Transverse colon (tissue), 4 donors: ENCODE results near the gene CILP2. TPM values are rescaled to one million over a fixed set of nuclear protein-coding genes. Genes with fewer than 3 reads are reported as not detected.

Source experiments
- DNase-seq: peaks from one replicate; pipeline ENCODE4 v3.0.0-alpha.2; 2019
- H3K27ac ChIP-seq, 4 donors: fragments of 200-600 bp; sonication (generic); 2 replicates each; pipeline ENCODE4 v1.5.1; 2016 to 2018; ENCODE audit warnings: inconsistent platforms in 4 of 4
- H3K27me3 ChIP-seq: fragments of 200-600 bp; sonication (generic); 2 replicates; pipeline ENCODE4 v1.5.1; 2017; ENCODE audit warnings: inconsistent platforms
- H3K36me3 ChIP-seq, 4 donors: fragments of 200-600 bp; sonication (generic); 2 replicates each; pipeline ENCODE4 v1.5.1; 2017 to 2019; ENCODE audit warnings: inconsistent platforms in 4 of 4
- H3K4me1 ChIP-seq, 4 donors: fragments of 200-600 bp; sonication (generic); 2 replicates each; pipeline ENCODE4 v1.5.1; 2017 to 2020; ENCODE audit warnings: inconsistent platforms in 4 of 4
- H3K4me3 ChIP-seq, 4 donors: fragments of 200-600 bp; sonication (generic); 1 replicate in 1 of 4; 2 replicates in 3 of 4; pipeline versions ENCODE4 v1.5.1 to v1.6.1; 2017 to 2019; ENCODE audit warnings: inconsistent platforms in 4 of 4
- H3K9me3 ChIP-seq, 2 donors: fragments of 200-600 bp; sonication (generic); 2 replicates each; pipeline ENCODE4 v1.5.1; 2017 to 2019; ENCODE audit warnings: inconsistent platforms in 2 of 2
- CTCF ChIP-seq, 5 experiments: fragments of 200-600 bp in 3 of 5; fragments of 450-650 bp in 2 of 5; sonication (generic) in 3 of 5; IDR thresholded peaks; 1 replicate in 2 of 5; 2 replicates in 3 of 5; pipeline ENCODE4 v1.5.1; 2016 to 2017; ENCODE audit warnings: antibody characterized with exemption in 5 of 5, inconsistent platforms in 3 of 5, mild to moderate bottlenecking in 2 of 5, moderate library complexity in 1 of 5
- EP300 ChIP-seq: sonication (generic); formaldehyde crosslinking; IDR thresholded peaks from one replicate; pipeline ENCODE4 v1.6.1; 2017; ENCODE audit warnings: antibody characterized with exemption, low read depth
- POLR2A ChIP-seq: fragments of 450-650 bp; IDR thresholded peaks from one replicate; pipeline ENCODE4 v1.6.1; 2016; ENCODE audit warnings: antibody characterized with exemption, mild to moderate bottlenecking, moderate library complexity
- POLR2AphosphoS5 ChIP-seq, 3 donors: sonication (generic); formaldehyde crosslinking; IDR thresholded peaks; one replicate each; pipeline ENCODE4 v1.6.1; 2016; ENCODE audit warnings: antibody characterized with exemption in 3 of 3
- WGBS, 2 donors: methylation state at CpG; one replicate each; pipeline ENCODE4 v1.1.5; 2018; ENCODE audit warnings: low coverage in 1 of 2; 5-methylcytosine and 5-hydroxymethylcytosine counted together
- in situ Hi-C, 4 donors: fragments of 200-750 bp; cut with MboI; loops; one replicate each; pipeline versions ENCODE4 v1.15.0 to v1.15.1; 2017; ENCODE audit warnings: low sequenced_read_pairs in 3 of 4, low pct_ligation_motif_present in 1 of 4, low pct_unique_long_range_greater_than_20kb in 1 of 4
- intact Hi-C: fragments of 100-400 bp; cut with DNase I; formaldehyde crosslinking; loops from one replicate; pipeline ENCODE4 v1.15.1; 2023; ENCODE audit warnings: low total_unique reads
- total RNA-seq, 4 donors: library from RNA; depleted of rRNA; stranded (reverse); fragments of >200 nt; gene quantifications; one replicate each; pipeline ENCODE4 v1.1.0, GENCODE V29; 2016

CILP2 gene
- total RNA-seq, 4 donors from 2014 or later, result 0.48 TPM; not detected in 3

- no peak overlapping the region for H3K4me3 ChIP-seq
- H3K36me3 ChIP-seq, result no peaks in the 10 kb centered on the region
- H3K4me1 ChIP-seq, result peaks cover 16 to 35% (median 27%) of the 10 kb centered on the region in 4 donors
- no peak overlapping the region for H3K27ac ChIP-seq
- 63% methylated on average over 15 of the region's 16 CpGs; no CpG with 5 or more reads in 1 of the 2 donors for whole genome bisulfite sequencing, 2 donors
- TF ChIP-seq EP300, result no peak
- no peak for TF ChIP-seq POLR2AphosphoS5 (IDR thresholded peaks at IDR 0.05)
- no peak for TF ChIP-seq POLR2A
- TF ChIP-seq CTCF (IDR thresholded peaks at IDR 0.05), result no peak
- in situ Hi-C loops, result loop anchor here in 3 of 4 donors (25.0 kb wide), 3 partner anchors 96 to 746 kb away; partner anchors contain the start of genes GMIP (in 1 of the 3) and LPAR2 (in 1 of the 3)
- peaks cover 79% of the 10 kb centered on the region for H3K27me3 ChIP-seq
- DNase-seq, result no peak
- H3K9me3 ChIP-seq, result no peaks in the 10 kb centered on the region
- intact Hi-C loops, result no loop called here
Measured at GRCh38 chr19:19541616-19542015, 3.6 kb downstream of the CILP2 start.

- no peak overlapping the region for H3K4me3 ChIP-seq
- H3K36me3 ChIP-seq, result no peaks in the 10 kb centered on the region
- no peak overlapping the region for H3K27ac ChIP-seq
- no peak for DNase-seq
- intact Hi-C loops, result no loop called here
- in situ Hi-C loops, result loop anchor here in 3 of 4 donors (25.0 kb wide), 3 partner anchors 95 to 745 kb away; partner anchors contain the start of genes GMIP (in 1 of the 3) and LPAR2 (in 1 of the 3)
- H3K9me3 ChIP-seq, result no peaks in the 10 kb centered on the region
- peaks cover 16 to 30% (median 27%) of the 10 kb centered on the region in 4 donors for H3K4me1 ChIP-seq
- 49 to 77% methylated on average over 3 to 12 of the region's 12 CpGs for WGBS, 2 donors
- H3K27me3 ChIP-seq, result peaks cover 79% of the 10 kb centered on the region
- no peak for TF ChIP-seq CTCF (IDR thresholded peaks at IDR 0.05)
- TF ChIP-seq POLR2AphosphoS5 (IDR thresholded peaks at IDR 0.05), result no peak
- no peak for TF ChIP-seq POLR2A
- TF ChIP-seq EP300, result no peak
Measured at GRCh38 chr19:19542507-19542906, 4.4 kb downstream of the CILP2 start.

DNA sequence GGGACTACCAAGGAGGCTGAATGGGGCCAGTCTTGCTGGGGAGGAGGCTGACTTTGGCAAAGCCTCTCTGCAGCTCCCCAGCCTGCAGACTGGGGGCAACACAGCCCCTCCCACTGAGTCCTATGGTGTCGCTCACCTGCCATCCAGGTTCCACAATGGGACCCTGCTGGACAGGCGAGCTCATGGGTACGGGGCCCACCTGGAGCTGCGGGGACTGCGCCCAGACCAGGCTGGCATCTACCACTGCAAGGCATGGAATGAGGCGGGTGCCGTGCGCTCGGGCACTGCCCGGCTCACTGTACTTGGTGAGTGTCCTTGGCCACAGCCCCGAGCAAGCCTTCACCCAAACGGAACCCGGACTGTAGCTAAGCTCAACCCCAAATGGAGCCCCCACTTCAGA is 5.0 kb downstream of the CILP2 start:
- intact Hi-C loops, result no loop called here
- Histone ChIP-seq H3K9me3 (no peaks in the 10 kb centered on the region), H3K4me1 (peaks cover 14 to 26% (median 22%) of the 10 kb centered on the region in 4 donors), H3K27ac (no peak overlapping the region), H3K4me3 (no peak overlapping the region), H3K27me3 (peaks cover 79% of the 10 kb centered on the region), H3K36me3 (no peaks in the 10 kb centered on the region)
- in situ Hi-C loops, result loop anchor here in 3 of 4 donors (25.0 kb wide), 3 partner anchors 94 to 744 kb away; partner anchors contain the start of genes GMIP (in 1 of the 3) and LPAR2 (in 1 of the 3)
- no peak for DNase-seq
- WGBS, 2 donors, result 95% methylated on average over 13 of the region's 13 CpGs; no CpG with 5 or more reads in 1 of the 2 donors
- TF ChIP-seq EP300, result no peak

DNA sequence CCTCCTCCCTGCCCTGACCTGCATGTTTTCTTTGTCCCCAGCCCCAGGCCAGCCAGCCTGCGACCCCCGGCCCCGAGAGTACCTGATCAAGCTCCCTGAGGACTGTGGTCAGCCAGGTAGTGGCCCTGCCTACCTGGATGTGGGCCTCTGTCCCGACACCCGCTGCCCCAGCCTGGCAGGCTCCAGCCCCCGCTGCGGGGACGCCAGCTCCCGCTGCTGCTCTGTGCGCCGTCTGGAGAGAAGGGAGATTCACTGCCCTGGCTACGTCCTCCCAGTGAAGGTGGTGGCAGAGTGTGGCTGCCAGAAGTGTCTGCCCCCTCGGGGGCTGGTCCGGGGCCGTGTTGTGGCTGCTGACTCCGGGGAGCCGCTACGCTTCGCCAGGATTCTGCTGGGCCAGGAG is 5.6 kb downstream of the CILP2 start:
- in situ Hi-C loops (loop anchor here in 3 of 4 donors (25.0 kb wide), 3 partner anchors 94 to 744 kb away; partner anchors contain the start of genes GMIP (in 1 of the 3) and LPAR2 (in 1 of the 3)), intact Hi-C loops (no loop called here)
- TF ChIP-seq EP300, result no peak
- no peak for TF ChIP-seq POLR2AphosphoS5 (IDR thresholded peaks at IDR 0.05)
- TF ChIP-seq CTCF (IDR thresholded peaks at IDR 0.05), result no peak
- no peak for TF ChIP-seq POLR2A
- H3K27ac ChIP-seq, result no peak overlapping the region
- no peak for DNase-seq
- no peaks in the 10 kb centered on the region for H3K9me3 ChIP-seq
- no peaks in the 10 kb centered on the region for H3K36me3 ChIP-seq
- H3K27me3 ChIP-seq, result peaks cover 78% of the 10 kb centered on the region
- peaks cover 10 to 20% (median 17%) of the 10 kb centered on the region in 4 donors for H3K4me1 ChIP-seq
- H3K4me3 ChIP-seq, result no peak overlapping the region
- 96 to 100% methylated on average over 1 to 11 of the region's 19 CpGs for WGBS, 2 donors
